Limb (tissue), 2 donors: Measurements from ENCODE around the gene DBX2.
A peak's percentile ranks its signal among the peaks of the same experiment; 100 is the strongest.
"Not testable (repeated sequence)": the region's sequence is repeated elsewhere in the genome, so short reads cannot be mapped to it uniquely, and the experiment has no call there.

Experiments used
- DNase-seq, 2 donors: peaks; one replicate each; pipeline ENCODE4 v3.0.0-alpha.2; 2016; ENCODE audit errors: extremely low spot score in 2 of 2

DBX2 gene

GRCh38 chr12:45012749-45013148 is 38.1 kb downstream of the DBX2 start:
- DNase-seq = no peak

- DNase-seq = no peak
These were observed 40.8 kb downstream of the DBX2 start for GRCh38 chr12:45010059-45010458.

GRCh38 chr12:45008211-45008610 is 42.7 kb downstream of the DBX2 start:
- peak in 1 of 2 donors; percentile 19 for DNase-seq

GRCh38 chr12:44999355-44999754 is 51.5 kb downstream of the DBX2 start:
- no peak for DNase-seq

GRCh38 chr12:44993161-44993560 is 57.7 kb downstream of the DBX2 start:
- no peak for DNase-seq

- DNase-seq = not testable (repeated sequence)
These were observed 66.0 kb downstream of the DBX2 start for GRCh38 chr12:44984863-44985262.

GRCh38 chr12:44979918-44980317 is 71.0 kb downstream of the DBX2 start:
- no peak for DNase-seq

GRCh38 chr12:44976246-44976645 is 74.7 kb downstream of the DBX2 start:
- DNase-seq = no peak

GRCh38 chr12:44972746-44973421 is 78.0 kb downstream of the DBX2 start:
- no peak for DNase-seq

GRCh38 chr12:44968965-44969364 is 81.9 kb downstream of the DBX2 start:
- DNase-seq = no peak
